CD4-positive, alpha-beta T cell (primary cell): ENCODE measurements around the gene TNS4. TPM values are rescaled to one million over a fixed set of nuclear protein-coding genes. Genes with fewer than 3 reads are reported as not detected.

Experiments
- ATAC-seq: fragments of 200-7000 bp; cut with Tn5 transposase; one replicate; pipeline ENCODE4 v1.10.0; 2022; ENCODE audit warnings: mild to moderate bottlenecking; ENCODE audit not compliant: poor library complexity
- CTCF ChIA-PET: fragments of 350-600 bp; sonication (Branson Sonifier 250); formaldehyde crosslinking; loops from one replicate; lab custom pipeline; 2021; ENCODE audit warnings: antibody characterized with exemption, inconsistent platforms; lab: Charles Lee
- POLR2A ChIA-PET: fragments of 350-600 bp; sonication (Branson Sonifier 250); formaldehyde crosslinking; loops from one replicate; lab custom pipeline; 2021; ENCODE audit warnings: antibody characterized with exemption, inconsistent platforms; lab: Charles Lee
- DNase-seq, 14 experiments: peaks; one replicate each; pipeline ENCODE4 v3.0.0-alpha.2; 2013 to 2020; ENCODE audit warnings: mixed read lengths in 2 of 14
- H3K27ac ChIP-seq, 2 donors: one replicate each; pipeline versions ENCODE4 v1.5.1 to v1.7.0; 2013; ENCODE audit warnings: low read length in 2 of 2, low read depth in 1 of 2, mild to moderate bottlenecking in 1 of 2
- H3K27me3 ChIP-seq, 2 experiments: 1 replicate in 1 of 2; 2 replicates in 1 of 2; pipeline versions ENCODE4 v1.6.1 to v1.7.0; 2013; ENCODE audit warnings: low read length in 2 of 2, control low read depth in 1 of 2, mild to moderate bottlenecking in 1 of 2, moderate library complexity in 1 of 2; ENCODE audit not compliant: insufficient read depth in 2 of 2, control insufficient read depth in 1 of 2
- H3K36me3 ChIP-seq: one replicate; pipeline ENCODE4 v1.6.1; 2013; ENCODE audit warnings: low read length, control low read depth; ENCODE audit not compliant: insufficient read depth
- H3K4me1 ChIP-seq: one replicate; pipeline ENCODE4 v1.6.1; 2013; ENCODE audit warnings: low read length, control low read depth; ENCODE audit not compliant: insufficient read depth
- H3K4me3 ChIP-seq: one replicate; pipeline ENCODE4 v1.5.1; 2013; ENCODE audit warnings: mild to moderate bottlenecking, low read length, moderate library complexity
- H3K9me3 ChIP-seq, 2 experiments: 1 replicate in 1 of 2; 2 replicates in 1 of 2; pipeline versions ENCODE4 v1.6.1 to v1.7.0; 2013; ENCODE audit warnings: low read length in 2 of 2, mild to moderate bottlenecking in 2 of 2, control low read depth in 1 of 2, moderate library complexity in 1 of 2; ENCODE audit not compliant: control insufficient read depth in 1 of 2, insufficient read depth in 1 of 2
- H3K27ac Mint-ChIP-seq: one replicate; pipeline ENCODE4 v1.8.0; 2020; ENCODE audit warnings: mixed read lengths
- H3K27me3 Mint-ChIP-seq: one replicate; pipeline ENCODE4 v1.8.0; 2021; ENCODE audit warnings: mixed read lengths
- H3K36me3 Mint-ChIP-seq: one replicate; pipeline ENCODE4 v1.8.0; 2021; ENCODE audit warnings: low read depth, mixed read lengths
- H3K4me1 Mint-ChIP-seq: one replicate; pipeline ENCODE4 v1.8.0; 2021; ENCODE audit warnings: low read depth, mixed read lengths
- H3K4me3 Mint-ChIP-seq: one replicate; pipeline ENCODE4 v1.8.0; 2020; ENCODE audit warnings: mild to moderate bottlenecking, mixed read lengths
- H3K9me3 Mint-ChIP-seq: one replicate; pipeline ENCODE4 v1.8.0; 2020; ENCODE audit warnings: mixed read lengths
- CTCF ChIP-seq: fragments of 200-600 bp; IDR thresholded peaks from one replicate; pipeline ENCODE4 v1.8.0; 2022; ENCODE audit warnings: antibody characterized with exemption, mild to moderate bottlenecking
- intact Hi-C, 2 experiments: fragments of 100-400 bp; cut with DNase I in 1 of 2; cut with micrococcal nuclease in 1 of 2; formaldehyde crosslinking; loops; one replicate each; pipeline versions ENCODE4 v1.15.1 to v1.9.0; 2023 to 2025; cut with DNase I, micrococcal nuclease
- total RNA-seq, 174 experiments: library from RNA in 2 of 174; stranded (reverse) in 2 of 174; gene quantifications; one replicate each; pipeline ENCODE4 v1.2.3 and lab custom pipeline; 2021 to 2026

TNS4 gene
- total RNA-seq, 2 experiments from 2014 or later = 3.0 to 4.2 TPM

- CTCF ChIA-PET = interaction anchor here (3.9 kb wide), 1 partner anchor 55 kb away, joined by 17 read pairs; no protein-coding TSS in a partner anchor
- no peaks in the 10 kb centered on the region for H3K36me3 Mint-ChIP-seq
- peak overlapping the region; percentile 97 for H3K27ac Mint-ChIP-seq
- Histone ChIP-seq H3K27me3 (no peaks in the 10 kb centered on the region), H3K27ac (no peak overlapping the region), H3K36me3 (no peaks in the 10 kb centered on the region), H3K4me1 (peaks cover 70% of the 10 kb centered on the region), H3K4me3 (no peak overlapping the region), H3K9me3 (no peaks in the 10 kb centered on the region)
- POLR2A ChIA-PET = interaction anchor here (1.1 to 5.0 kb wide), 3 partner anchors 39 to 71 kb away, joined by 4 to 74 read pairs (median 4); no protein-coding TSS in a partner anchor
- ATAC-seq (no peak), DNase-seq (no peak)
- TF ChIP-seq CTCF = no peak
- intact Hi-C loops = loop anchor here in 1 of 2 experiments (2.0 to 5.0 kb wide), 4 partner anchors 35 to 115 kb away; partner anchors contain the start of genes GJD3 and IGFBP4
- H3K27me3 Mint-ChIP-seq = no peaks in the 10 kb centered on the region
- peaks cover 52% of the 10 kb centered on the region for H3K4me1 Mint-ChIP-seq
- H3K4me3 Mint-ChIP-seq = no peak overlapping the region
- H3K9me3 Mint-ChIP-seq = no peaks in the 10 kb centered on the region
These were observed 23.6 kb downstream of the TNS4 start for GRCh38 chr17:40477796-40478195.

GRCh38 chr17:40475234-40475908, 26.1 kb downstream of the TNS4 start:
- Mint-ChIP-seq H3K27ac (peak overlapping the region; percentile 97), H3K4me1 (peaks cover 31% of the 10 kb centered on the region), H3K36me3 (no peaks in the 10 kb centered on the region), H3K27me3 (no peaks in the 10 kb centered on the region), H3K9me3 (no peaks in the 10 kb centered on the region), H3K4me3 (no peak overlapping the region)
- no peak for TF ChIP-seq CTCF
- no peaks in the 10 kb centered on the region for H3K36me3 ChIP-seq
- ATAC-seq = no peak
- ChIA-PET CTCF (interaction anchor here (0.6 to 1.7 kb wide), 11 partner anchors 10 to 184 kb away, joined by 3 to 33 read pairs (median 4); no protein-coding TSS in a partner anchor), POLR2A (interaction anchor here (0.7 to 2.3 kb wide), 6 partner anchors 15 to 76 kb away, joined by 3 to 22 read pairs (median 4); no protein-coding TSS in a partner anchor)
- no peaks in the 10 kb centered on the region for H3K9me3 ChIP-seq
- H3K27me3 ChIP-seq = no peaks in the 10 kb centered on the region
- DNase-seq = no peak
- no peak overlapping the region for H3K4me3 ChIP-seq
- intact Hi-C loops = loop anchor here in 1 of 2 experiments (5.0 kb wide), 3 partner anchors 33 to 113 kb away; partner anchors contain the start of genes GJD3 and IGFBP4
- peaks cover 48% of the 10 kb centered on the region for H3K4me1 ChIP-seq
- no peak overlapping the region for H3K27ac ChIP-seq

- no peak overlapping the region for H3K4me3 Mint-ChIP-seq
- no peaks in the 10 kb centered on the region for H3K27me3 Mint-ChIP-seq
- no peaks in the 10 kb centered on the region for H3K9me3 Mint-ChIP-seq
- H3K36me3 ChIP-seq = no peaks in the 10 kb centered on the region
- intact Hi-C loops = loop anchor here in 1 of 2 experiments (5.0 kb wide), 3 partner anchors 32 to 112 kb away; partner anchors contain the start of genes GJD3 and IGFBP4
- H3K36me3 Mint-ChIP-seq = no peaks in the 10 kb centered on the region
- POLR2A ChIA-PET = interaction anchor here (0.6 to 2.3 kb wide), 4 partner anchors 16 to 631 kb away, joined by 3 to 12 read pairs (median 4); no protein-coding TSS in a partner anchor
- no peak overlapping the region for H3K27ac Mint-ChIP-seq
- H3K27ac ChIP-seq = no peak overlapping the region
- CTCF ChIA-PET = no interaction called here
- no peaks in the 10 kb centered on the region for H3K27me3 ChIP-seq
- peaks cover 22% of the 10 kb centered on the region for H3K4me1 Mint-ChIP-seq
- peaks cover 40% of the 10 kb centered on the region for H3K4me1 ChIP-seq
- no peak for ATAC-seq
- H3K9me3 ChIP-seq = no peaks in the 10 kb centered on the region
- H3K4me3 ChIP-seq = no peak overlapping the region
- TF ChIP-seq CTCF = no peak
- DNase-seq = no peak
These were observed 26.9 kb downstream of the TNS4 start for GRCh38 chr17:40474419-40475002.
